ENCODE measurements around the gene ZSCAN16.

ZSCAN16 gene

DNA sequence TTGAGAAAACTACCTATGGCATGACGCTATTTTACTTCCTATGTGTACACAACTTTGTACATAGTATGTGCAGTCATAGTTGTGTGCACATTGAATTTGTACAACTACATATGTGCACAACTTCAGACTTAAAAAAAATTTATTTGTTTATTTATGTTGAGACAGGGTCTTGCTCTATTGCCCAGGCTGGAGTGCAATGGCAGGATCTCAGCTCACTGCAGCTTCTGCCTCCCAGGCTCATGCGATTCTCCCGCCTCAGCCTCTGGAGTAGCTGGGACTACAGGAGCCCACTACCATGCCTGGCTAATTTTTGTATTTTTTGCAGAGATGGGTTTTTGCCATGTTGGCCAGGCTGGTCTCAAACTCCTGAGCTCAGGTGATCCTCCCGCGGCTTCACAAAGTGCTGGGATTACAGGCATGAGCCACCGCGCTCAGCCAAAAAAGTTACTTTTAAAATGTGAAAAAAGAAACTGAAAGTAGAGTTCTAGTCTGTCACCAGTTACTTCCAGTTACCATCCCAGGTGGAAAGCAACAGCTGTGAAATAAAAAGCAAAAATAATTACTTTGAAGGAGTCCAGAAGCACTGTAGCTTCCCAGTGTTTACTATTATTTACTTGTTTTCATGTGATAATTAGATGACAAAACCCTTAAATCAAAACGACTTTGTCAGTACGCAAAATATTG, 15.6 kb downstream of the ZSCAN16 start:
- no peak for TF ChIP-seq CTCF (IDR thresholded peaks at IDR 0.05; ENCODE audit: control extremely low read depth, extremely low read depth, low read depth, missing control alignments)
- ChIA-PET POLR2A (no interaction called here), CTCF (interaction anchor here (0.6 to 3.3 kb wide), 7 partner anchors 11 to 217 kb away, joined by 3 to 17 read pairs (median 4); no protein-coding TSS in a partner anchor)
- no peak for DNase-seq (ENCODE audit: extremely low spot score)

GRCh38 chr6:28140616-28141015, 16.2 kb downstream of the ZSCAN16 start:
- CTCF ChIA-PET = interaction anchor here (0.6 to 3.3 kb wide), 7 partner anchors 12 to 216 kb away, joined by 3 to 17 read pairs (median 4); no protein-coding TSS in a partner anchor
- DNase-seq (ENCODE audit: extremely low spot score) = no peak
- TF ChIP-seq CTCF (IDR thresholded peaks at IDR 0.05; ENCODE audit: control extremely low read depth, extremely low read depth, low read depth, missing control alignments) = no peak
- POLR2A ChIA-PET = no interaction called here

GRCh38 chr6:28141500-28142329, 17.3 kb downstream of the ZSCAN16 start, which contains the start of gene ZKSCAN8:
Gene ZKSCAN8 (plus strand): TSS chr6:28141883. CDS start chr6:28148408, 6,525 bp downstream.
- ChIA-PET CTCF (interaction anchor here (1.1 to 3.3 kb wide), 6 partner anchors 12 to 215 kb away, joined by 3 to 17 read pairs (median 4); no protein-coding TSS in a partner anchor), POLR2A (interaction anchor here (0.6 to 0.9 kb wide), 2 partner anchors 12 to 376 kb away, joined by 3 to 4 read pairs; no protein-coding TSS in a partner anchor)
- TF ChIP-seq CTCF (IDR thresholded peaks at IDR 0.05; ENCODE audit: control extremely low read depth, extremely low read depth, low read depth, missing control alignments) = no peak
- peak; percentile 91 for DNase-seq (ENCODE audit: extremely low spot score)

- ChIA-PET POLR2A (no interaction called here), CTCF (interaction anchor here (1.8 to 3.3 kb wide), 3 partner anchors 12 to 214 kb away, joined by 4 to 17 read pairs (median 5); no protein-coding TSS in a partner anchor)
- no peak for TF ChIP-seq CTCF (IDR thresholded peaks at IDR 0.05; ENCODE audit: control extremely low read depth, extremely low read depth, low read depth, missing control alignments)
- DNase-seq (ENCODE audit: extremely low spot score) = no peak
Observed at GRCh38 chr6:28142446-28142845, 18.0 kb downstream of the ZSCAN16 start.

DNA sequence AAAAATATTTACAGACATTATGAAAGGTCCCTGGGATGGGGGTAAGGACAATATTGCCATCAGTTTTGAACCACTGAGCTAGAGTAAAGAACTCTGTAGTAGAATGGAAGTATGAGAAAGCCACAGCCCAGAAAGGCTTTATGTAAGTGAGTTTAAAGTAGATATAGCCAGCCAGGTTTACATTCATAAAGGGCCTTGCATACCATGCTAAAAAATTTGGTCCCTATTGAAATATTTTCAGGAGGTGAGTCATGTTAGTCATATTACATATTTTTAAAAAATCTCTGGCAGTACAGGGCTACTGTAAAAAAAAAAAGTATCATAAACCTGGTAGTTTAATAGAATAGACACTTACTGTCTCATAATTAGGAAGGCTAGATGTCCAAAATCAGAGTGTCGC, 20.8 kb downstream of the ZSCAN16 start:
- ChIA-PET CTCF (no interaction called here), POLR2A (no interaction called here)
- no peak for TF ChIP-seq CTCF (IDR thresholded peaks at IDR 0.05; ENCODE audit: control extremely low read depth, extremely low read depth, low read depth, missing control alignments)
- DNase-seq (ENCODE audit: extremely low spot score) = no peak

- TF ChIP-seq CTCF (IDR thresholded peaks at IDR 0.05; ENCODE audit: control extremely low read depth, extremely low read depth, low read depth, missing control alignments) = no peak
- CTCF ChIA-PET = interaction anchor here (1.0 to 2.1 kb wide), 3 partner anchors 9 to 23 kb away, joined by 3 to 6 read pairs (median 4); no protein-coding TSS in a partner anchor
- no peak for DNase-seq (ENCODE audit: extremely low spot score)
- POLR2A ChIA-PET = interaction anchor here (2.0 kb wide), 1 partner anchor 9 kb away, joined by 7 read pairs; no protein-coding TSS in a partner anchor
Observed at GRCh38 chr6:28152531-28152930, 28.1 kb downstream of the ZSCAN16 start.

All from GM10248 (cell line).